Liver (tissue), 3 donors: ENCODE data around the gene MCL1.

Experiments used
- CTCF ChIP-seq: fragments of 150-350 bp; IDR thresholded peaks from 2 replicates; pipeline ENCODE4 v1.5.1; 2017; ENCODE audit warnings: improper control_type of control experiment, low read depth, low read length; ENCODE audit not compliant: missing input control
- FOXA1 ChIP-seq: IDR thresholded peaks from 2 replicates; pipeline ENCODE4 v1.6.1; 2016; ENCODE audit warnings: antibody characterized with exemption
- JUND ChIP-seq, 2 donors: IDR thresholded peaks; 2 replicates each; pipeline ENCODE4 v1.6.1; 2016; ENCODE audit warnings: antibody characterized with exemption in 2 of 2
- RAD21 ChIP-seq, 2 donors: IDR thresholded peaks; 2 replicates each; pipeline ENCODE4 v1.6.1; 2016; ENCODE audit warnings: antibody characterized with exemption in 2 of 2, mild to moderate bottlenecking in 2 of 2
- TAF1 ChIP-seq: conservative IDR thresholded peaks from 2 replicates; pipeline ENCODE4 v1.6.1; 2016; ENCODE audit warnings: antibody characterized with exemption, mild to moderate bottlenecking
- donor health status: healthy.
- donor health status: healthy.

- no peak for TF ChIP-seq CTCF
- no peak for TF ChIP-seq RAD21 (IDR thresholded peaks at IDR 0.05)
- TF ChIP-seq FOXA1 = no peak
- no peak for TF ChIP-seq JUND (IDR thresholded peaks at IDR 0.05)
- no peak for TF ChIP-seq TAF1
Observed at GRCh38 chr1:150528196-150528595, 51.2 kb downstream of the MCL1 start.
